NCI-H748 (cell line): ENCODE measurements around the gene LAMA5.

Experiments used
- DNase-seq: peaks from one replicate; lab custom pipeline; 2025; ENCODE audit not compliant: unreplicated experiment; lab: John Stamatoyannopoulos, UW

Gene LAMA5

GRCh38 chr20:62329389-62330377 lies 37.4 kb downstream of the LAMA5 start:
- DNase-seq: no peak

- no peak for DNase-seq
Observed at GRCh38 chr20:62328684-62329388, 38.3 kb downstream of the LAMA5 start.

- DNase-seq: no peak
Observed at GRCh38 chr20:62327726-62328495, 39.2 kb downstream of the LAMA5 start.

- no peak for DNase-seq
Observed at GRCh38 chr20:62326959-62327725, 40.0 kb downstream of the LAMA5 start.

GRCh38 chr20:62326559-62326958 lies 40.6 kb downstream of the LAMA5 start:
- no peak for DNase-seq

- DNase-seq: no peak
Observed at GRCh38 chr20:62325172-62325905, 41.8 kb downstream of the LAMA5 start.

GRCh38 chr20:62323980-62324906 lies 42.9 kb downstream of the LAMA5 start:
- no peak for DNase-seq

- DNase-seq: no peak
Observed at GRCh38 chr20:62323146-62323979, 43.7 kb downstream of the LAMA5 start.

- DNase-seq: no peak
Observed at GRCh38 chr20:62322492-62323041, 44.5 kb downstream of the LAMA5 start.

- DNase-seq: no peak
Observed at GRCh38 chr20:62321975-62322374, 45.1 kb downstream of the LAMA5 start.

GRCh38 chr20:62321521-62321948 lies 45.6 kb downstream of the LAMA5 start:
- no peak for DNase-seq

- DNase-seq: no peak
Observed at GRCh38 chr20:62320581-62321354, 46.3 kb downstream of the LAMA5 start.

- DNase-seq: no peak
Observed at GRCh38 chr20:62319346-62319909, 47.7 kb downstream of the LAMA5 start.

- DNase-seq: no peak
Observed at GRCh38 chr20:62318400-62319345, 48.4 kb downstream of the LAMA5 start.

- no peak for DNase-seq
Observed at GRCh38 chr20:62317167-62317655, 49.9 kb downstream of the LAMA5 start.
